Activated CD8-positive, alpha-beta memory T cell treated with anti-CD3 and anti-CD28 coated beads for 4 hours (primary cell): ENCODE measurements around the gene NCR3LG1.

Source experiments
- DNase-seq, 2 donors: peaks; one replicate each; pipeline ENCODE4 v3.0.0-alpha.2; 2020; ENCODE audit warnings: low read depth in 2 of 2

The NCR3LG1 gene

DNA sequence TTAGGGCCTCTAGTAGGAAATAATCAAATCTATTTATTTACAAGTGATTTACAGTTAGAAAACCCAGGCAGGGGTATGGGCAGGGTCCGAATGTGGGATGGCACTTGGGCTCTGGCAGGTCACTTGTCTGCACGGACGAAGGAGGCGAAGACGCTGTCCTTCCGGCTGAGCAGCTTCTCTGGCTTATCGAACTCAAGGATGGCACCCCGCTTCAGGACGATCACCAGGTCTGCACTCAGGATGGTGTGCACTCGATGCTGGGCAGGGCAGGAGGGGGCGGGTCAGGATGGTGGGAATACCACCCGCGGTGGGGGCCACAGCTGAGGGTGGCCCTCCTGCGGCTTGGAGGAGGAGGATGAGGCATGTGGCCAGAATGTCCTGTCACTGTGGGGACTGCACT, 41.3 kb downstream of the NCR3LG1 start:
- no peak for DNase-seq

DNA sequence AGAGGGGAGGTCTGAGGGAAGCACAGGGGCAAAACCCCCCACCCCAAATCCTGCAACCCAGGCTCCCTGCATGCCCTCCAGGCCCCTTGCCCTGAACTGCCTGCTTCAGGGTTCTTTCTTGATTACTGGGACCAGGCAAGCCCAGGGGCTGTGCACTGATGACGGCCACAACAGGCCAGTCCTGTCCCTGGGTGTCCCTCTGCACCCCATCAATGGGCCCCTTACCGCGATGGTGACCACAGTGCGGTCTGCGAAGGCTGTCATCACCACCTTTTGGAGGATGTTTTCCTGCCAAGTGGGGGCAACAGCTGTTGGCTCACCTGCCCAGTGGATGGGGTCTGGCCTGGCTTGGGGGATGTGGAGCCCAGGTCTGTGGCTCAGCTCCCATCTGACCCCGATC, 41.9 kb downstream of the NCR3LG1 start:
- no peak for DNase-seq

DNA sequence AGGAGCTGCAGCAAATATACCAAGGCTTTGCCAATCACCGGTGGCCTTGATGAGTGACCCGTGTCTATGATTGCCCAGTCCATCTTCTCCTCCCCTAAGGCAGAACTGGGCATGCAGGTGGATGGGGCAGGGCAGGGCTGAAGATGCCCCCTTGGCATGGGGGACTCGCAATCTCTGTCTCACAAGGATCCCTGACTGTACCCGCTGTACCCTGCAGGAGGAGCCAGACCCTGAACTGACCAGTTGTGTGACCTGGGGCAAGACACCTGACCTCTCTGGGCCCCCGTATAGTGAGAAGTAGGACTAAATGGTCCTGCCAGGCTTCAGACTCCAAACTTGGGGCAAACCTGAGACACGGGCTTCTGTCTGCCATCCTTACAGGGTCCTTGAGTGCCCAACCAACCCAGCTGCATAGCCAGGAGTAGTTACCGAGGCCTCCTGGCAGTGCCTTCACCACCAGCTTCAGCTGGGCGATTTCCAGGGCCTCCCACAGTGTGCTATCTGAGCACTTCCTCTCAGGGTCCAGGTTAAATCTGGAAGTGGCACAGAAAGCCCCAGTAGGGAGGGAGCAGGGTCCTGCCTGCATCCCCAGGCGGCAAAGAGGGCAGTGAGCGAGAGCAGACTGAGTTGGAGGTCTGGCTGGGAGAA, 43.3 kb downstream of the NCR3LG1 start:
- DNase-seq, result no peak

DNA sequence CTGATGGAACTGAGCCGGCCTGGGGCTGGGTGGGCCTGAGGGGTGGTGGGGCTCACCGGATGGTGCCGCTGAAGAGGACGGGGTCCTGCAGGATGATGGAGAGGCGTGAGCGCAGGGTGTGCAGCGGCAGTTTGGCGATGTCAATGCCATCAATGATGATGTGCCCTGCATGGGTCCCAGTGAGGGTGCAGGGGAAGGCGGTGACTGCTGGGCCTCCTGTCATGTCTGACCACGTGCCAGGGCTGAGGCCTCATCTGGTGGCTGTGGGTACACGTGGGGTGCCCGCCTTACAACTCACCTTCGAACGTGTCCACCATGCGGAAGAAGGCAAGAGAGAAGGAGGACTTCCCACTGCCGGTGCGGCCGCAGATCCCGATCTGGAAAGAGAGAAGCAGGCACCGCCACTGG, 44.0 kb downstream of the NCR3LG1 start:
- DNase-seq, result no peak

DNA sequence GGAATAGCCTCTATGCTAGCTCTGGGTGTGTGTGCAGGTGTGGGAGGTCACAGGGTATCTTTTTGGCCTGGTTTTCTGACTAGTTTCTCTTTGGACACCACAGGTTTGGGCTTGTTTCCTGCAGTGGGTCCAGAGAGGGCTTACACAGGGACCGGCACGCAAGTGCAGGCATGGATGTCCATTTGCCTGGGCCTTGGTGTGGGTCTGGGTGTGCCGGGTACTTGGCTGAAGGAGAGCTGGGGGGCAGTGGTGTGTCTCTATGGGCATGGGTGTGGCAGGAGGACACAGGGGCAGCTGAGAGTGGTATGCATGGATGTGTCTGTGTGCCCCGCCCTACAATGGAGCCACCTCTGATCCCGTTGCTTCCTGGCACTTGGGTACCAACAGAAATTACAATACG, 44.4 kb downstream of the NCR3LG1 start:
- DNase-seq, result no peak

DNA sequence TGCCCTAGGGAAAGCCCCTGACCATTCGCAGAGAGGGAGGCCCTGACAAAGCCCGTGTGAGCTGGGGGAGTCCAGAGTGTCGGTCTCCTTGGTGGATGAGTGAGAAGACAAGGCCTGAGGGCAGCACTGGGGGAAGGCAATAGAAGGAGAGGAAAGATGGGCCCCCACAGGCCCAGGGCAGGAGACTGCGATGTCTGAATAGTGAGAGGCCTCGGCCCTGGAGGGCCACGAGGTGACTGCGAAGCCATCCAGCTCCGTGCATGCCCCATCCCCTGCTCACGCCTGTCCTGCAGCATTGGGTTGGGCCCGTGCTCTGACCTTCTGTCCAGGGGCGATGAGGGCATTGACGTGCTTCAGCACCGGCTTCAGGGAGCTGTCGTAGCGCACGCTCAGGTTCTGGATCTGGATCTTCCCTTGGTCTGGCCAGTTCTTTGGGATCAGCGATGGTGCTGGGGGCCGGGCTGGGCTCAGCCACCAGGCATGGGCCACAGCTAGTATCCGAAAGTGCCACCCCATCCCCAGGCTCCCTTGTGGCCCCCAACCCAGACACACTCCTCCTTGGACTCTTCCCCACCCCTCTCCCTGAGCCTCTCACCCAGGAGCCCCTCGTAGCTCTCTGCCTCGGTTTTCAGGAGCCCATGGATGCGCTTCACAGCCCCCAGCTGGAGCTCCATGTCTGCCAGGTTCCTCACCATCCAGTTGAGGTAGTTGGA, 45.2 kb downstream of the NCR3LG1 start:
- DNase-seq, result no peak

DNA sequence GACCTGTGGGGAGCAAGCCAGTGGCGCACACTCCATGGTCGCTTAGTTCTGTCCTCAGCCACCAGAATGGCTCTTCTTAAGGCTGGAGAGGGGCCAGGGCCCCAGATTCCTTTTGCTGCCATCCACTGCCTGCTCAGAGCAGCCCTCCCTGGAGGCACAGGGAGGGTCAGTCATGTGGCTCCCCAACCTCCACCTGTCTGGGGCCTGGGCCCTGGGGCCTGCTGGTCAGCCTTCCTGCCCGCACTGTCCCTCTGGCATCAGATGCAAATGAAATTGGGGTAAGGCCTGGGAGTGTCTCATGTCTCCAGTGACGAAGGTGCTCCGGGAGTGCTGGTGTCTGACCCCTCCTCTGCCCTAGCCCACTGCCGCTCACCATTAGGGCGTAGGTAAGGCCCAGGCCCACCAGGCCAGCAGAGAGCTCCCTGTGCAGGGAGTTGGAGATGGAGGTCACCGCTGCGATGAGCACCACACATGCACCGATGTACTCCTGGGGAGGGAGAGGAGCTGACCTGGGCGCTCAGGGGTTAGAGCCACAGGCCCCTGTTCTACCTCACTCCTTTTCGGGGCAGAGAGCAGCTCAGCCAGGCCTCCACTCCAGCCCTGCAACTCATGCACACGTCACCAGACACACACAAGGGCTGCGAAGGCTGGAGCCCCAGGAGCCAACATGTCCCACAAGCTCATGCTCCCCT, 45.9 kb downstream of the NCR3LG1 start:
- DNase-seq, result no peak

DNA sequence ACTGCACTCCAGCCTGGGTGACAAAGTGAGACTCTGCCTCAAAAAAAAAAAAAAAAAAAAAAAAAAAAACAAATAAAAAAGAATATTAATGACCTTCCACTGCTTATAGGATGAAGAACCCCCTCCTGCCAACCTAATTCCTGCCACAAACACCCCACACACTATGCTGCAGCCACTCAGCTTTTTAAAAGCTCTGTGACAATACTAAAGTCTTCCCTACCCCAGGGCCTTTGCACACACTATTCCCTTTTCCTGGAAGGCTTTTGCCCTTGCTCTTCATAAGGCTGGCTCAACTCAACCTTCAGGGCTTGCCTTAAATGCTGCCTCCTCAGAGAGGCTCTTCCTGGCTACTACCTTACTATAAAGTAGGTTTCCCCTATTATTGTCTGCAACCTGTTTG, 47.6 kb downstream of the NCR3LG1 start:
- no peak for DNase-seq

DNA sequence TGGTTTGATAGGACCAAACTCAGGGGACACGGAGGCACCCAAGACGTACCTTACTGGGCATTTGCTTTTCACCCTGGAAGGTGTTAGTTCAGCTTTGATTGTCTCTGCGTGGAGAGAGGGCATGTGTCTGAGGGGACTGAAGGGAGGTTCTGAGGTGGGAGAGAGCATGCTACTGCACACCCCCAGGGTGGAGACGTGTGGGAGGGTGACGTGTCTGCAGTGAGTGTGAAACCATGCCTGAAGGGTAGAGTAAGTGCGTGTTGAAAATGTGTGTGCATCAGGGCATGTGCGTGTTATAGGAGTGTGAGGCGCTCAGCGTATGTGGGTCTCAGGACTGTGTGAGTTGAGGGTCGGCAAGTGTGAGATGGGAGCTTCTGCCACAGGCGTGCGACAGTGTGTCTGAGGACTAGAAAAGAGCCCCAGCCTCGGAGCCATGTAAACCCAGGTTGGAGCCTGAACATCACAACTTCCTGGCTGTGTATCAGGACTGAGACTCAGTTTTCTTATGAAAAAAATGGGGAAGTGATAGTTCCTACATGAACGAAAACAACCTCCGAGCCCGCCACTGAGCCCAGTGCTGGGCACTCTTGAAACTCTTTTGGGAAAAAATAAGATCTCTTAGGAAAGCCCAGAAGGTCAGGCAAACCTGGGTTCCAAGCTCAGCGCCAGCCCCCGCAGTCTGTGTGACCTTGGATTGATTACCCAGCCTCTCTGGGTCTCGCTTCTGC, 48.6 kb downstream of the NCR3LG1 start:
- DNase-seq, result no peak

DNA sequence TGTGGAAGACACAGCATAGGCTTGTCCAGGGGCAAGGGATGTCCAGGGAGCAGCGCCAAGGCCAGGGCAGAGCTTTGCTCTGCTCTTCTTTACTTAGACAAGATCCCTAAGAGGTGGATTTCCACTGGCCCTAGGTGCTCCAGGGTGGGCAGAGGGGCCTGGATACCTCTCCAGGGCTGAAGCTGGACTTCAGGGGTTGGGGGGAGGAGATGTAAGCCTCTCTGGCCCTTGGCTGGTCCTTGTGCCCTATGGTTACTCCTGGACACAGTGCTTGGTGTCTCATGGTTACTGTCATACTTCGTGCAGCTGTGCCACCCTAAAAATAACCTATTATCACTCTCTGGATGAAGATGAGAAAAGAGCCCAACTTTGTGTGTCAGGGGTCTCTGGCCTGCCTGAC, 49.7 kb downstream of the NCR3LG1 start:
- DNase-seq, result no peak

DNA sequence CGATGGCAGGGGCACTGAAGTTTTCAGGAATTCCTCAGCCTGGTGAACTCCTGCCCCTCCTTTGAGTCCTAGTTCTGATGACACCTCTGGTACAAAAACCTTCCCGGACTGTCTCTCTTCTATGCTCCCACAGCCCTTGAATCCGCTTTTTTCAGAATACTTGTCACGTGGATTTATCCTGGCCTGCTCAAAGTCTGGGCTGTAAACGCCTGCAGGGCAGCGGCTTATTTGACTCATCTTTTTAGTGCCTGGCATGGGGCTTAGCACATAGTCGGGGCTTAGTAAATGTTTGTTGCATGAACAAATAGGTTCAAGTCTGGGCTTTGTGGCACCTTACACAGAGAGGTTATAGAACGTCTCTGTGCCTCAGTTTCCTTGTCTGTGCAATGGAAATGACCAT, 50.2 kb downstream of the NCR3LG1 start:
- no peak for DNase-seq

DNA sequence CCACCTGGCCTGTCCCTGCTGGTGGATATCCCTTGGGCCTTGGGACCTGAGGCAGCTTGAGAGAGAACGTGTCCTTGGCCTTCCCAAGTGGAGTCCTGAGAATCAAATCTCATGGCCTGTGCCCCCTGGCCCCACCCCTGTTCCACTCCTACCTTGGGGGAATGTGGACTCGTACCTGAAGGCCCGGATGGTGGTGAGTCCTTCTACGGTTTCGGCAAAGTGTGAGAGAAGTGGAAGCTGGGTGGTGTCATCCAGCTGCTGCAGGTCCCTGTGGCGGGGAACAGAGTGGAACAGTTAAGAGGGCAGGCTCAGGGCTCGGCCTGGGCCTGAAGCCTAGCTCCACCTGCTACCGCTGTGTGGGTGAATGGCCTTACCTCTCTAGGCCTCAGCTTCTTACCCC, 50.9 kb downstream of the NCR3LG1 start:
- DNase-seq, result no peak

DNA sequence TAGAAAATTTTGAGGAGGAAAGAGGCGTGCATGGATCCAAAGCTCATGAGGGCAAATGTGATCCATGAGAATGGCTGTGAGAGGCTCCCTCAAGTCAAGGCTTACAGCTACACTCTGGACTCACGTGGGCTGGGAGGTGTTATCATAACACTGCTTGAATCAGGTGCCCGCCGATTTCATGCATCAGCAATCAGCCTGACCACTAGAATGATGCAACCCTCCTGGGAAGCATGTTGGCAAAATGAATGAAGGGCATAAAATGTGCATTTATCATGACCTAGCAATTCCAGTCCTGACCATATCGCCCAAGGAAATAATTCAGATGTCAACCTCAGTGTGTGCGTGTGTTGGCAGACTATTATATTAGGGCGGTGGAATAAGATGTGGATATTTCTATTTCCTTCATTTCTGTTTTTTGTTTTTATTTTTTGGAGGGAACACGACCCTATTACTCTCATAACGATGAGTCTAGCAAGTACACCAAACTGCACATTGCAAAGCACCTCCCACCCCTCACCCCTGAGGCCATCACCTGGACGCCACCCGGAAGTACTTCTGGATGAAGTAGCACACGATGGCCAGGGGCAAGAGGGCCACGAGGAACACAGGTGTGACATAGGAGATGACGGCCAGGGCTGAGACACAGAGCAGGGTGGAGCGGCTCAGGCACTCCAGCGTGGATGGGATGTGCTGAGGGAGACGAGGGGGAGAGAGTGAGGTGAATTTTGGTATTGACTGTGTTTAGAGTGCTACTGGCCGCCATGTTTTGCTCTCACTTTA, 52.6 kb downstream of the NCR3LG1 start:
- DNase-seq, result no peak

DNA sequence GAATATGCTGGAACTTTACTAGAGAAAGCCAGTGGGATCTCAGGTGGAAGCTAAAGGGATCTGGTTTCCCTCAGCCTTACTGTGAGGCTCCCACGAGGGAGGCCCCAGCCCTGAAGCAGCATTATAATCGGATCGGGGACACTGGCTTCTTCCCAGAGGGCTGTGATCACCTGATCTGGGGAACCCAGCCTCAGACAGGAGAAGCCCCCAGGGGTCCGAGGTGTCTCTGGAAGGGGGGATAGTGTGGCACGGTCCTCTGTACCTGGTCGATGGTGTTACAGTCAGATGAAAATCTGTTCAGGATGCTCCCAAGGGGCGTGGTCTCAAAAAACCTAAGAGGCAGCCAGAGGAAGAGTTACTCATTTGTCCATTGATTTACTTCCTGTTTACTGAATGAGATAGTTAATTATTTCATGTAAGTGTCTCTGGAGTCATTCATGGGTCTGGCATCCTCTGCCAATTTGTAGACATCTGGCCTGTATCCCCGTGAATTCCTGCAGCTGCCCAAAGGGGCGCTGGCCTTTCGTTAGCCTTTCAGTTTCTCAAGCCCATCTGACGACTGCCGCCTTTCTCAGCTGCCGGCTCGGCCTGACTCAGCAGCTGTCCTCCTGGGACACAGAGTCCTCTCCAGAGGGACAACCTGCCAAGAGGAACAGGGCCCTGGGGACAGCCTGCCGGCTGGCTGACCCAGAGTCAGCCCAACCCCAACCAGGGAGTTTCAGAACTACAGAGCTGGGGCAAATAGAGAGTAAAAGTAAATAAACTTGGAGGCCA, 53.8 kb downstream of the NCR3LG1 start:
- no peak for DNase-seq

DNA sequence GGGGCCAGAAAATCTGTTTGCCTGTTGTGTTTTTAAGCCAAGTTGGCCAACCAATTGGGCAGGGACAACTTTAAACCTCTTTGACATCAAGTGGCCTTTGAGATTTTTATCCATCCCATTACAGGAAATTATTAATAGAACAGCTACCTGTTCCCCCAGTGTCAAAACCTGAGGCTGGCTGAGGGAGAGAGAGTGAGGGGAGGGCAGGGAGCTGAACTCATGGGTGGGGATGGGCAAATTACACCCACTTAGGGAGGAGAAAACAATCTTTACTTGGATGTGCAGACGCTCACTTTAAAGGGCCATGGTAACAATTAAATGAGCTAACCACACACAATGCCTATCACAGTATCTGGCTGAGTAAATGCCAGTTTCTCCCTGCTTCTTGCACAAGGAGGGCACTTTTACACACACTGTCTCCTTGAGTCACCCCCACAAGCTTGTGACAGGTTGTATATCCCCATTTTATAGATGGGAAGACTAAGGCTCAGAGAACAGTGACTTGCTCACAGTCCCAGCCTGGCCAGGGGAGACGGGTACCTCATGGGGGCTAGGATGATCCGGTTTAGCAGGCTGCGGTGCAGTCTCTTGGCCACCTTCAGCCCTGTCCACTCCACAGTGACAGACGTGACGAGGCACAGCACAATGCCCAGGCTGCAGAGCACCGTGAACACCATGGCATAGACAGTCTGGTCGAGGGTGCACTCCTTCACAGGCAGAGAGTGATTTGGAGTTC, 54.6 kb downstream of the NCR3LG1 start:
- no peak for DNase-seq

DNA sequence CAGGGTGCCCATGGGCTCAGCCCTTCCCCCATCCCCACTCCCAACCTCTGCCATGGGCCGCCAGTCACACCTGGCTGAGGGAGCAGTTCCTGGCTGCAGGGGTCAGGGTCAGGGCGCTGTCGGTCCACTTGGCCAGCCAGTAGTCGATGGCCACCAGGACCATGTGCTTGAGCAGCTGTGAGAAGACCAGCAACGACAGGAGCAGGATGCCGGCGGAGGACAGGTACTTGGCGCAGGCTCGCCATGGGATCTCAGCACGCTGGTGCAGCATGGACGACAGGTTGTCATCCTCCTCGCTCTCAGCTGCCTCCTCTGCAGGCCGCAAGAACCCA, 55.2 kb downstream of the NCR3LG1 start:
- no peak for DNase-seq

DNA sequence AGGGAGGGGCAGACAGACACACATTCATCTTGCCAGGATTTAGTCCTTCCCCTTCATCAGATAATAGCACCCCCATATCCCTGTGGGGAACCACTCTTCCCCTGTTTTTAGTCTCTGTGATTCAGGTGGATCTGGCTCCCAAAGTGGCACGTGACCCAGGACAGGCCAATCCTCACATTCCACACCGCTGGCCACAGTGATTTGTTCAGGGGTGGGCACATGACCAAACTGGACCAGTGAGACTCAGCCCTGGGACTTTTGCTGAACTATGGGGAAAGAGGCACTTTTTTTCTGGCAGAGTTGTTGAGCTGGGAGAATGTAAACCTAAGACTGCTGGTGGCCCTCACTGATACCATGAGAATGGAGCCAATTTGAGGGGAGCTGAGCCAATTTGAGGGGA, 56.0 kb downstream of the NCR3LG1 start:
- no peak for DNase-seq

DNA sequence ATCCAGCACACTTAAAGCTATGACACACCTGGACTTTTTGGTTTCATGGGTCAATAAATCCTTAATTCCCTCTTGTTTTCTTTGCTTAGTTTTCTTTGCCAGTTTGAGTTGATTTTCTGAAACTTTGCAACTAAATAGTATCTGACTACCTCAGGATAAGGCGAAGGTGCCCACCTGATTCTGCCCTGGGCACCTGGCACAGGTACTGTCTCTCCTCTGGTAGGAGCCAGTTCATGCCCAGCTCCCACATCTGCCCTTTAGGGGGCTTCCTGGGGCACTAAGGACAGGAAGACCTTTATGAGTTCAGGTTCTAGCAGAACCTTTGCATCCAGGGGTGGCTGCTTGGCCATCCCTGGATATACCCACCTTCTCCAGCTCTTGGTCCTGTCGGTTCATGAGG, 56.4 kb downstream of the NCR3LG1 start:
- DNase-seq, result no peak

DNA sequence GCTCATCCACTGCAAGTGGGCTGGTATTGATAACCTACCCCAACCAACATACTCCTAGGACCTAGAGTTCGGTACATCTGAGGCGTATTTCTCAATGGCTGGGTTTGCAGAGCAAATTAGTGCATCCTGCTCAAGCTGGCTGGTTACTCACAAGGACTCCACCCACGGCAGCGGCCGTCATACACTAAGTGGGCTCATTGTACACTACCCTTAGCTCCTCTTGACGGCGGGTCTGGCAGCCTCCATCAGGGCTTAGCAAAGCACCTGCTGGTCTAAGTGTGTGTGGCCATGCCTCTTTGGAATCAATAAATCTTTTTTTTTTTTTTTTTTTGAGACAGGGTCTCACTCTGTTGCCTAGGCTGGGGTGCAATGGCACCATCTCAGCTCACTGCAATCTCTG, 57.0 kb downstream of the NCR3LG1 start:
- DNase-seq, result no peak

DNA sequence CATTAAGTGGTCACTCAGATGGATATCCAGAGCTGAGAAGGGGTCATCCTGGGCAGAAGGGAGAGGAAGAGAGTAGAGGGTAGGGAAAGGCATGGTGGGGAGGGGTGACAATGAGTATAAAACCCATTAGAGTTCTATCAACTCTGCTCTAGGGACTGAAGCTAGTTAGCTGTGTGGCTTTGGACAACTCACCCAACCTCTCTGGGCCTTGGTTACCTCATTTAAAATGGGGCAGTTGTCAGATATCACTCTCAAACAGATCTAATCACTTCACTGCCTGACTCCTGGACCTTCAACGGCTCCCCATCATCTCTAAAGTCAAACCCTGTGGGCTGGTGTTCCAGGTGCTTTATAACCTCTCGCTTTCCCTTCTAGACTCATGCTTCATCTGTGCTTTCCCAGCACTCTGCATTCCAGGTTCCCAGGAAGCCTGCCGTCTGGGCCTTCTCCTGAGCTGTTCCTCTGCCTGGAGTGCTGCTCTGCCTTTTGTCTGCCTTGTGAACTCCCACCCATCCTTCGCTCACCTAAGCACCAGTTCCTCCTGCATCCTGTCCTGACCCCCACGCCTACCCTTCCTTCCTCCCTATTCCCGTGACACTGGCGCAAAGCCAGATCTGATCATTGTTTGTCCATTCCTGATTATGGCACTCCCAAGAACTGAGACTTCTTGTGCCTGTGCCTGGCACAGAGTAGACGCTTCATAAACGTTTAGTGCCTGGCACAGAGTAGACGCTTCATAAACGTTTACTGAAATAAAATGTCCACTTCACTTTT, 59.2 kb downstream of the NCR3LG1 start:
- DNase-seq, result no peak
